ENCODE measurements around the gene PCDH1. TPM values are rescaled to one million over a fixed set of nuclear protein-coding genes. Genes with fewer than 3 reads are reported as not detected.

PCDH1 gene
- polyA plus RNA-seq, 1 donor = 29.4 TPM

- DNase-seq = no peak
- Histone ChIP-seq H3K36me3 (ENCODE audit: control insufficient read depth, insufficient read depth, low read length) (no peaks in the 10 kb centered on the region), H3K4me1 (ENCODE audit: control insufficient read depth, insufficient read depth, low read length) (peaks cover 51% of the 10 kb centered on the region), H3K27me3 (ENCODE audit: control insufficient read depth, insufficient read depth, low read length) (no peaks in the 10 kb centered on the region), H3K27ac (ENCODE audit: low read length) (no peak overlapping the region), H3K9me3 (ENCODE audit: control insufficient read depth, low read depth, low read length) (no peaks in the 10 kb centered on the region), H3K4me3 (ENCODE audit: low read length) (no peak overlapping the region)
- 37% methylated on average over 3 of the region's 10 CpGs for whole genome bisulfite sequencing (ENCODE audit: insufficient coverage, low lambda C conversion rate)
Measured at GRCh38 chr5:141846031-141846430, 32.2 kb downstream of the PCDH1 start.

DNA sequence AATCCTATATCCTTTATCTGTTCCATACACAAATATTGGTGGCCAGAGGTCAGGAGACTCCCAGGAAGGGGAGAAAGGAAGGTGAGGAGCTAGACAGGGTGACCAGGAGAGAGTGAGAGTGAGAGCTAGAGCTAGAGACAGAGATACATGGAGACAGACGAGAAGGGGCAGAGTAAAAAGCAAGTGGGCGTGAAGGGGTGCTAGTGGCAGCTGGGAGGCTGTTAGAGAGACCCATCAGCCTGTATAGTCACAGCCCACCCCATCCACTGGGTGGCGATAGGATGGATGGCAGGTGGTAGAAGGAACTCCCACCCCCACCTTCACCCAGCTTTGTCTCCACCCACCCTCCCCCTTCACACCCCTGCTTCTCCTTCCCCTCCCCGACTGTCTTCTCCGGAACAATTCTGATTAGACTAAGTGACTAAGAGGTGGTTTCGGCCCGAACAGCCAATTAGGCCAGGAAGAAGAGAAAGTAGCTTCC, 32.8 kb downstream of the PCDH1 start:
- H3K4me3 ChIP-seq (ENCODE audit: low read length) = no peak overlapping the region
- WGBS (ENCODE audit: insufficient coverage, low lambda C conversion rate) = no CpG with 5 or more reads among the region's 7 CpGs

GRCh38 chr5:141844414-141845097, 33.7 kb downstream of the PCDH1 start:
- WGBS (ENCODE audit: insufficient coverage, low lambda C conversion rate) = no CpG with 5 or more reads among the region's 9 CpGs
- Histone ChIP-seq H3K27me3 (ENCODE audit: control insufficient read depth, insufficient read depth, low read length) (no peaks in the 10 kb centered on the region), H3K4me1 (ENCODE audit: control insufficient read depth, insufficient read depth, low read length) (peaks cover 60% of the 10 kb centered on the region), H3K9me3 (ENCODE audit: control insufficient read depth, low read depth, low read length) (no peaks in the 10 kb centered on the region), H3K4me3 (ENCODE audit: low read length) (no peak overlapping the region), H3K27ac (ENCODE audit: low read length) (no peak overlapping the region), H3K36me3 (ENCODE audit: control insufficient read depth, insufficient read depth, low read length) (no peaks in the 10 kb centered on the region)
- no peak for DNase-seq

More for the DNA sequence above, 32.8 kb downstream of the PCDH1 start:
- no peaks in the 10 kb centered on the region for H3K9me3 ChIP-seq (ENCODE audit: control insufficient read depth, low read depth, low read length)
- no peaks in the 10 kb centered on the region for H3K36me3 ChIP-seq (ENCODE audit: control insufficient read depth, insufficient read depth, low read length)
- peaks cover 53% of the 10 kb centered on the region for H3K4me1 ChIP-seq (ENCODE audit: control insufficient read depth, insufficient read depth, low read length)
- DNase-seq = no peak
- H3K27ac ChIP-seq (ENCODE audit: low read length) = no peak overlapping the region
- no peaks in the 10 kb centered on the region for H3K27me3 ChIP-seq (ENCODE audit: control insufficient read depth, insufficient read depth, low read length)

DNA sequence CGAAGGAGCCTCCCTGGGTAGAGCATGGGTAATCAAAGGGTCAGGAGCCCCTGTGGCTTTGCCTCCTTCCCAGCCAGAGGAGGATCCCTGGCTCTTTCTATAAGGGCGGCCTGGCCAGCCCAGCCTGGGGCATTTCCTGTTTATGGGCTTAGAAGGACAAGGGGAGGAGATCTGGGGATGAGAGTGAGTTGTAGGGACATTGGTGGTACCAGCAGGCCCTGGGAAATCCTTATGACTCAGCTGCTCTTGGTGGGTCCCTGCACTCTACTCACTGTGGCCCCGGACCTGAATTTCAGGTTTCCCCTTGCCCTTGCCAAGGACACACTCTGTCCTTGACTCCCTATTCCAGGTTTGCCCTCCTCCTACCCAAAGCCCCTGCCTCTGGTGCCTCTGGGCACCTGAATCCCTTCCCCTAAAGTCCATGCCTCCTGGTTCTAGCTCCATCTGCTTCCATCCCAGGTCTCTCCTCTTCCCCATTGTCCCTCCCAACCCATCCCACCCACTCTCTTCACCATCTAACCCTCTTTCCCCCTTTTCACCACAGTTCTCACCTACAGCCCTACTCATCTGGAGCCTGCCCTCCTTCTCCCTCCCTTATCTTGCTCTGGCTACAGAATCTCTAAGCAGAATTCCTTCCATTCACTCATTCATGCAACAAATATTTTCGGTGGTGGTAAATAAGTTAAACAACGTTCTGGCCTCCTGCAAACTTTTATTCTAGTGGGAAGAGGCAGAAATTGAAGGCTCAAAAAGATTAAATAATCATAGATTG, 34.9 kb downstream of the PCDH1 start:
- no CpG with 5 or more reads among the region's 5 CpGs for WGBS (ENCODE audit: insufficient coverage, low lambda C conversion rate)
- Histone ChIP-seq H3K4me3 (ENCODE audit: low read length) (no peak overlapping the region), H3K36me3 (ENCODE audit: control insufficient read depth, insufficient read depth, low read length) (no peaks in the 10 kb centered on the region), H3K4me1 (ENCODE audit: control insufficient read depth, insufficient read depth, low read length) (peaks cover 54% of the 10 kb centered on the region), H3K9me3 (ENCODE audit: control insufficient read depth, low read depth, low read length) (no peaks in the 10 kb centered on the region), H3K27me3 (ENCODE audit: control insufficient read depth, insufficient read depth, low read length) (no peaks in the 10 kb centered on the region), H3K27ac (ENCODE audit: low read length) (no peak overlapping the region)
- DNase-seq = no peak

GRCh38 chr5:141841378-141842180, 36.6 kb downstream of the PCDH1 start:
- H3K27ac ChIP-seq (ENCODE audit: low read length) = peak overlapping the region; percentile 54
- 8% methylated on average over 2 of the region's 14 CpGs for WGBS (ENCODE audit: insufficient coverage, low lambda C conversion rate)
- peak; percentile 50 to 78 for DNase-seq
- H3K4me1 ChIP-seq (ENCODE audit: control insufficient read depth, insufficient read depth, low read length) = peaks cover 50% of the 10 kb centered on the region
- H3K4me3 ChIP-seq (ENCODE audit: low read length) = no peak overlapping the region
- no peaks in the 10 kb centered on the region for H3K9me3 ChIP-seq (ENCODE audit: control insufficient read depth, low read depth, low read length)
- no peaks in the 10 kb centered on the region for H3K36me3 ChIP-seq (ENCODE audit: control insufficient read depth, insufficient read depth, low read length)
- H3K27me3 ChIP-seq (ENCODE audit: control insufficient read depth, insufficient read depth, low read length) = no peaks in the 10 kb centered on the region

DNA sequence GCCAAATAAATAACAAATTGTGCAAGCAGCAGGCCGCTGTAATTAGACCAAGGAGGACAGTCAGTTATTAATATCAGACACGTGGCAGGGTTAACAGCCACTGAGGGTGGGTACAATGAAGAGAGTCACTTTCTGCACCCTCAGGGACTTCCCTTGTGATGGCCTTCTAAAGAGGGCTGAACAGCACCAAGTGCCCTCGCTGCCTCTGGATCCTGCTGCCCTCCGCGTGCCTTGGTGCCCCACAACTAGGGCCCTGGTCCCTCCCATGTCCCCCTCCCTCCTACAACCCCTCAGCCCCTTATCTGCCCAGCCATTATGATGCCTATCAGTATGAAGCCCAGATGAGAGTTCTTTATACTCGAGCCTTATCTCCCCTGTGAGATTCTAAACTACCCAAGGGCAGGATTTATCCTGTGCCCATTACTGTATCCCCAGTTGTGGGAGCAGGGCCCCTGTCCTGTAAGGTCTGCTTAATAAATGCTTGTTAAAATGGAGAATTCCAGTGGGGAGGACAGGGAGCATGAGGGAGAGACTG, 37.3 kb downstream of the PCDH1 start:
- Histone ChIP-seq H3K27me3 (ENCODE audit: control insufficient read depth, insufficient read depth, low read length) (no peaks in the 10 kb centered on the region), H3K9me3 (ENCODE audit: control insufficient read depth, low read depth, low read length) (no peaks in the 10 kb centered on the region), H3K4me3 (ENCODE audit: low read length) (no peak overlapping the region), H3K4me1 (ENCODE audit: control insufficient read depth, insufficient read depth, low read length) (peaks cover 51% of the 10 kb centered on the region), H3K27ac (ENCODE audit: low read length) (peak overlapping the region; percentile 54), H3K36me3 (ENCODE audit: control insufficient read depth, insufficient read depth, low read length) (no peaks in the 10 kb centered on the region)
- 40% methylated on average over 1 of the region's 6 CpGs for WGBS (ENCODE audit: insufficient coverage, low lambda C conversion rate)
- no peak for DNase-seq

- Histone ChIP-seq H3K36me3 (ENCODE audit: control insufficient read depth, insufficient read depth, low read length) (no peaks in the 10 kb centered on the region), H3K4me1 (ENCODE audit: control insufficient read depth, insufficient read depth, low read length) (peaks cover 52% of the 10 kb centered on the region), H3K27me3 (ENCODE audit: control insufficient read depth, insufficient read depth, low read length) (no peaks in the 10 kb centered on the region), H3K27ac (ENCODE audit: low read length) (peak overlapping the region; percentile 20), H3K4me3 (ENCODE audit: low read length) (no peak overlapping the region), H3K9me3 (ENCODE audit: control insufficient read depth, low read depth, low read length) (no peaks in the 10 kb centered on the region)
- peak in 1 of 2 donors; percentile 59 for DNase-seq
- no CpG with 5 or more reads among the region's 3 CpGs for WGBS (ENCODE audit: insufficient coverage, low lambda C conversion rate)
Measured at GRCh38 chr5:141840280-141840812, 37.9 kb downstream of the PCDH1 start.

DNA sequence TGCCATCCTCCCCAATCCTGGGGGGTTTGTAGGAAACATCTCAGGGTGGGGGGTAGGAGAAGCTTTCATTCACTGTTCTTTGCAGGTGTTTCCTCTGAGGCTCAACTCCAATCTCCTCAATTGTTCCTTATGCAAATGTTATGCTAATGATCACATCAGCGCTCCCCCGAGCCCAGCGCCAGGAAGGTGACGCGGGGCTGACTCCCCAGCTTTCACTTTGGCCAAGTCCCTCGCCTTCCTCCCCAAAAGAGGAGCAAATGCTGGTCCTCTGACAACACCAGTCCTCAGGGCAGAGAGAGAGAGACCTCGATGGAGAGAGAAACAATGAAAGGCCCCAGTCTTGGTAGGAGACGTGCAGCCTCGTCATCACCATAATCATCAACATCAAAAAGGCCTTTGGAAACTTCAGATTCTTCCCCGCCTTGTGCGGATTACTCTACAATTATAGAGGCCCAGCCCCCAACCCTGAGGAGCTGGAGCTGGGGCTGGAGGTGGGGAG, 39.1 kb downstream of the PCDH1 start:
- Histone ChIP-seq H3K27ac (ENCODE audit: low read length) (no peak overlapping the region), H3K36me3 (ENCODE audit: control insufficient read depth, insufficient read depth, low read length) (no peaks in the 10 kb centered on the region), H3K4me1 (ENCODE audit: control insufficient read depth, insufficient read depth, low read length) (peaks cover 42% of the 10 kb centered on the region), H3K9me3 (ENCODE audit: control insufficient read depth, low read depth, low read length) (no peaks in the 10 kb centered on the region), H3K27me3 (ENCODE audit: control insufficient read depth, insufficient read depth, low read length) (no peaks in the 10 kb centered on the region), H3K4me3 (ENCODE audit: low read length) (no peak overlapping the region)
- no CpG with 5 or more reads among the region's 11 CpGs for WGBS (ENCODE audit: insufficient coverage, low lambda C conversion rate)
- DNase-seq = no peak

DNA sequence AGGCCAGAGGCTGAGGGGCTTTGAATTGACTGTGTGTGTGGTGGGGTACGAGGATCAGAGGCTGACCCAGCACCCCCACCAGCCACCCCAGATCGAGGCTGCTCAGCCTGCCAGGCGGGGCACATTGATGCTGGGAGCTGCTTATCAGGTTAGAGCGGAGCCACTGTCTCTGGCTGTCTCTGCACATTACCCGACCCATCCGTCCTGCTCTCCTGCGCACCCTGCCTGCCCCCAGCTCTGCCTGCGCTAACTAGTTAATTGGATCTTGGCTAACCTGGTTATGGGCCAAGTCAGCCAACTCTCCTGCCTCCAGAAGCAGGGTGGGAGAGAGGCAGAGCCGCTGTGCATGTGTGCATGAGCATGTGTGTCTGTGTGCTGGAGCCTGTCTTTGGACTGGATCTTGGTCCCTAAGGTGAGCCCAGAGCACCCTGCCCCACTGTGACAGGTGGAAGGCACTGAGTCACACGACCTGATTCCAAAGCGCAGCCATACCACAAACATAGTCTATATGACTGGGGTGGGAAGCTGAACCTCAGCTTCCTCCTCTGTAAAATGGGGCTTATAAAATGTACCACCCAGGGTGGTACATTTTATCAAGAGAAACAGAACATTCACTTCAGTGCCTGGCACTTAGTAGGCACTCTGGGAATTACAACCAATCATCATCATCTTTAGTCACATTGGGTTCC, 39.7 kb downstream of the PCDH1 start:
- peak overlapping the region; percentile 26 for H3K27ac ChIP-seq (ENCODE audit: low read length)
- no peak overlapping the region for H3K4me3 ChIP-seq (ENCODE audit: low read length)
- H3K36me3 ChIP-seq (ENCODE audit: control insufficient read depth, insufficient read depth, low read length) = no peaks in the 10 kb centered on the region
- H3K27me3 ChIP-seq (ENCODE audit: control insufficient read depth, insufficient read depth, low read length) = no peaks in the 10 kb centered on the region
- no peak for DNase-seq
- H3K9me3 ChIP-seq (ENCODE audit: control insufficient read depth, low read depth, low read length) = no peaks in the 10 kb centered on the region
- no CpG with 5 or more reads among the region's 11 CpGs for WGBS (ENCODE audit: insufficient coverage, low lambda C conversion rate)
- peaks cover 41% of the 10 kb centered on the region for H3K4me1 ChIP-seq (ENCODE audit: control insufficient read depth, insufficient read depth, low read length)

All from large intestine (tissue), 3 donors.